ENCODE data around the gene TRRAP. TPM values are rescaled to one million over a fixed set of nuclear protein-coding genes. Genes with fewer than 3 reads are reported as not detected.

Gene TRRAP
- polyA plus RNA-seq, 1 donor from 2014 or later = 12.9 TPM

DNA sequence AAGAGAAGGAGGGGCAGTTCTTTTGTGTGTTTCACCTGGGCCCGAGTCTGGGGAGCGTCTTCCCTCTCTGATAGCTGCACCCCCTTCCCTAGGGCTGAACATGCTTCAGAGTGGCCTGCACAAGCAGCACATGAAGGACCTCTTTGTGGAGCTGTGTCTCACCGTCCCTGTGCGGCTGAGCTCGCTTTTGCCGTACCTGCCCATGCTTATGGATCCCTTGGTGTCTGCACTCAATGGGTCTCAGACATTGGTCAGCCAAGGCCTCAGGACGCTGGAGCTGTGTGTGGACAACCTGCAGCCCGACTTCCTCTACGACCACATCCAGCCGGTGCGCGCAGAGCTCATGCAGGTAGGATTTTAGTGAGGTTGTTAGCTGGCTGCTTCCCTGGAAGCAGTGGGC, 39.0 kb downstream of the TRRAP start:
- H3K79me2 ChIP-seq (replicated peaks; ENCODE audit: insufficient read depth, low read length) = no peaks in the 10 kb centered on the region
- H3K9ac ChIP-seq (ENCODE audit: low read length) = no peak overlapping the region
- no peaks in the 10 kb centered on the region for H4K20me1 ChIP-seq (ENCODE audit: insufficient read depth)
- H3K9me3 ChIP-seq (ENCODE audit: low read length) = no peaks in the 10 kb centered on the region
- no peak for TF ChIP-seq TAF1 (IDR thresholded peaks at IDR 0.05; ENCODE audit: low read depth)
- no peaks in the 10 kb centered on the region for H3F3A ChIP-seq (ENCODE audit: insufficient read depth, low read length, poor library complexity, severe bottlenecking)
- H2AFZ ChIP-seq (ENCODE audit: low read depth, low read length) = no peak overlapping the region
- no peak overlapping the region for H3K4me2 ChIP-seq (ENCODE audit: low read length)
- no peaks in the 10 kb centered on the region for H3K27me3 ChIP-seq (ENCODE audit: insufficient read depth, low read depth, low read length)
- H3K4me3 ChIP-seq (ENCODE audit: low read length) = no peak overlapping the region
- H3K27ac ChIP-seq (ENCODE audit: low read length) = no peak overlapping the region
- H3K36me3 ChIP-seq (ENCODE audit: insufficient read depth, low read length) = no peaks in the 10 kb centered on the region
- H3K9me2 ChIP-seq (ENCODE audit: insufficient read depth, low read length) = no peaks in the 10 kb centered on the region

DNA sequence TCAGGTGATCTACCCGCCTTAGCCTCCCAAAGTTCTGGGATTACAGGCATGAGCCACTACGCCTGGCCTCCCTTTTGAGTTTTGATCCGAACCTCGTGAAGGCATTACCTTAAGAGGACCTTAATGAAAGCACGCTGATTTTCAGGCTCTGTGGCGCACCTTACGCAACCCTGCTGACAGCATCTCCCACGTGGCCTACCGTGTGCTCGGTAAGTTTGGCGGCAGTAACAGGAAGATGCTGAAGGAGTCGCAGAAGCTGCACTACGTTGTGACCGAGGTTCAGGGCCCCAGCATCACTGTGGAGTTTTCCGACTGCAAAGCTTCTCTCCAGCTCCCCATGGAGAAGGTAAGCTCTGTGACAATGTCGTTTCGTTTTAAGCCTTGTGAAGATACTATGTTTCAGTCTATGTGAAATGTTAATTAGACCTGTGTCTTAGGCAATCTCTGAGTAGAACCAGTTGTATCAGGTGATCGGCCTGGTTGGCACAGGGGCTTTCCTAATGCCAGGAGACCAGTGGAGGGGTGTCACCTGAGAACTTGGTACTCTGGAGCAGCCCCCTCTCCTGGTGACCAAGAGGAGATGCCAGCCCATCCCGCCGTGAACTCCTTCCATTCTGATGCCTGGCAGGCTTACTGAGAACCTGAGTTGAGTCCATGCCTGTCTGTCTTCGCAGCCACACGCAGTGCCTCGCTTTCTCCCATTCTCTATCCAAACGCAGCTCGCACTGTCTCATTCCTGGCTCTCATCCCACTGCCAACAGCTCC, 43.5 kb downstream of the TRRAP start:
- no peak overlapping the region for H3K4me2 ChIP-seq (ENCODE audit: low read length)
- H4K20me1 ChIP-seq (ENCODE audit: insufficient read depth) = no peaks in the 10 kb centered on the region
- no peaks in the 10 kb centered on the region for H3K9me3 ChIP-seq (ENCODE audit: low read length)
- no peaks in the 10 kb centered on the region for H3F3A ChIP-seq (ENCODE audit: insufficient read depth, low read length, poor library complexity, severe bottlenecking)
- no peak overlapping the region for H3K9ac ChIP-seq (ENCODE audit: low read length)
- TF ChIP-seq, protein P1, sequence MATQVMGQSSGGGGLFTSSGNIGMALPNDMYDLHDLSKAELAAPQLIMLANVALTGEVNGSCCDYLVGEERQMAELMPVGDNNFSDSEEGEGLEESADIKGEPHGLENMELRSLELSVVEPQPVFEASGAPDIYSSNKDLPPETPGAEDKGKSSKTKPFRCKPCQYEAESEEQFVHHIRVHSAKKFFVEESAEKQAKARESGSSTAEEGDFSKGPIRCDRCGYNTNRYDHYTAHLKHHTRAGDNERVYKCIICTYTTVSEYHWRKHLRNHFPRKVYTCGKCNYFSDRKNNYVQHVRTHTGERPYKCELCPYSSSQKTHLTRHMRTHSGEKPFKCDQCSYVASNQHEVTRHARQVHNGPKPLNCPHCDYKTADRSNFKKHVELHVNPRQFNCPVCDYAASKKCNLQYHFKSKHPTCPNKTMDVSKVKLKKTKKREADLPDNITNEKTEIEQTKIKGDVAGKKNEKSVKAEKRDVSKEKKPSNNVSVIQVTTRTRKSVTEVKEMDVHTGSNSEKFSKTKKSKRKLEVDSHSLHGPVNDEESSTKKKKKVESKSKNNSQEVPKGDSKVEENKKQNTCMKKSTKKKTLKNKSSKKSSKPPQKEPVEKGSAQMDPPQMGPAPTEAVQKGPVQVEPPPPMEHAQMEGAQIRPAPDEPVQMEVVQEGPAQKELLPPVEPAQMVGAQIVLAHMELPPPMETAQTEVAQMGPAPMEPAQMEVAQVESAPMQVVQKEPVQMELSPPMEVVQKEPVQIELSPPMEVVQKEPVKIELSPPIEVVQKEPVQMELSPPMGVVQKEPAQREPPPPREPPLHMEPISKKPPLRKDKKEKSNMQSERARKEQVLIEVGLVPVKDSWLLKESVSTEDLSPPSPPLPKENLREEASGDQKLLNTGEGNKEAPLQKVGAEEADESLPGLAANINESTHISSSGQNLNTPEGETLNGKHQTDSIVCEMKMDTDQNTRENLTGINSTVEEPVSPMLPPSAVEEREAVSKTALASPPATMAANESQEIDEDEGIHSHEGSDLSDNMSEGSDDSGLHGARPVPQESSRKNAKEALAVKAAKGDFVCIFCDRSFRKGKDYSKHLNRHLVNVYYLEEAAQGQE (IDR thresholded peaks at IDR 0.05; ENCODE audit: borderline replicate concordance) = no peak
- TF ChIP-seq POLR2AphosphoS5 (IDR thresholded peaks at IDR 0.05) (no peak), MXI1 (conservative IDR thresholded peaks at IDR 0.05; ENCODE audit: poor library complexity, severe bottlenecking) (no peak)
- TF ChIP-seq, protein P2, sequence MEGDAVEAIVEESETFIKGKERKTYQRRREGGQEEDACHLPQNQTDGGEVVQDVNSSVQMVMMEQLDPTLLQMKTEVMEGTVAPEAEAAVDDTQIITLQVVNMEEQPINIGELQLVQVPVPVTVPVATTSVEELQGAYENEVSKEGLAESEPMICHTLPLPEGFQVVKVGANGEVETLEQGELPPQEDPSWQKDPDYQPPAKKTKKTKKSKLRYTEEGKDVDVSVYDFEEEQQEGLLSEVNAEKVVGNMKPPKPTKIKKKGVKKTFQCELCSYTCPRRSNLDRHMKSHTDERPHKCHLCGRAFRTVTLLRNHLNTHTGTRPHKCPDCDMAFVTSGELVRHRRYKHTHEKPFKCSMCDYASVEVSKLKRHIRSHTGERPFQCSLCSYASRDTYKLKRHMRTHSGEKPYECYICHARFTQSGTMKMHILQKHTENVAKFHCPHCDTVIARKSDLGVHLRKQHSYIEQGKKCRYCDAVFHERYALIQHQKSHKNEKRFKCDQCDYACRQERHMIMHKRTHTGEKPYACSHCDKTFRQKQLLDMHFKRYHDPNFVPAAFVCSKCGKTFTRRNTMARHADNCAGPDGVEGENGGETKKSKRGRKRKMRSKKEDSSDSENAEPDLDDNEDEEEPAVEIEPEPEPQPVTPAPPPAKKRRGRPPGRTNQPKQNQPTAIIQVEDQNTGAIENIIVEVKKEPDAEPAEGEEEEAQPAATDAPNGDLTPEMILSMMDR (IDR thresholded peaks at IDR 0.05; ENCODE audit: poor library complexity, severe bottlenecking) = no peak
- H3K36me3 ChIP-seq (ENCODE audit: insufficient read depth, low read length) = peaks cover 9% of the 10 kb centered on the region
- H3K4me3 ChIP-seq (ENCODE audit: low read length) = no peak overlapping the region
- H3K9me2 ChIP-seq (ENCODE audit: insufficient read depth, low read length) = no peaks in the 10 kb centered on the region
- H2AFZ ChIP-seq (ENCODE audit: low read depth, low read length) = no peak overlapping the region
- H3K79me2 ChIP-seq (replicated peaks; ENCODE audit: insufficient read depth, low read length) = no peaks in the 10 kb centered on the region
- H3K27ac ChIP-seq (ENCODE audit: low read length) = no peak overlapping the region
- no peaks in the 10 kb centered on the region for H3K27me3 ChIP-seq (ENCODE audit: insufficient read depth, low read depth, low read length)

DNA sequence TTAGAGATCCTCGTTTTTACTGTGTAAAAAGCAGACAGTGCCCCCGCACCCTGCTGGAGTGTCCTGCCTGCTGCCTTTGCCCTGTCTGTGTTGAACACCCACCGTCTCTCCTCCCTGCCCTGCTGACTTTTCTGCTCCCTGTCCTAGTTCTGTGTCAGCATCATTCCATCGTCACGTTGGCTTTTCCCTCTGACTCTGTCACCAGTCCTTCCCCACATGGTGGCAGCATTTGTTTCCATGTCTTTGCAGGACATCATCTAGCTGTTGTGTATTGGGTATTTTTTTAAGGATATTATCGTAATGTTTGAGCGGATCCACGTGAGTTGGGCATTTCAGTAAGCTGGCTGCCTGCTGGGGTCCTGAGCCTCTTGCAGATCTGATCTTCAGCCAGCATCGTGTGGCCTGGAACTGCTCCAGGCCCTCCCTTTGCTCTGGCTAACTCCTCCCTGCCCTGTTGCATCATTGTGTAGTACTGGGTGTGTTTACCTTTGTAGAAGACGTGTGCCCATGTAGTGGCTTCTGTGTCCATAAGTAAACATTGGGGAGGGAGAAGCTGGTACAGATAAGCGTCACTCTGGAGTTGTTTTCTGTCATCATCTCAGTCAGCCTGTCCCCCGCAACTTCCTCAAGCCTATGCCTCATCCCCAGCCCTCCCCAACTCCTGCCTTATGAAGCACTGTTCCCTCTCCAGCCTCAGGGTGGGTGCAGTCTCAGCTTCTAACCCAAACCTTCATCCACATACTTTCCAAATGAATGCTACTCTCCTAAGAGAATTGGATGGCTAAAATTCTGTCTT, 44.3 kb downstream of the TRRAP start:
- Histone ChIP-seq H3F3A (ENCODE audit: insufficient read depth, low read length, poor library complexity, severe bottlenecking) (no peaks in the 10 kb centered on the region), H3K27me3 (ENCODE audit: insufficient read depth, low read depth, low read length) (no peaks in the 10 kb centered on the region), H3K79me2 (replicated peaks; ENCODE audit: insufficient read depth, low read length) (no peaks in the 10 kb centered on the region), H4K20me1 (ENCODE audit: insufficient read depth) (no peaks in the 10 kb centered on the region), H2AFZ (ENCODE audit: low read depth, low read length) (no peak overlapping the region), H3K4me2 (ENCODE audit: low read length) (no peak overlapping the region), H3K36me3 (ENCODE audit: insufficient read depth, low read length) (peaks cover 9% of the 10 kb centered on the region), H3K4me3 (ENCODE audit: low read length) (no peak overlapping the region), H3K27ac (ENCODE audit: low read length) (no peak overlapping the region), H3K9me3 (ENCODE audit: low read length) (no peaks in the 10 kb centered on the region), H3K9me2 (ENCODE audit: insufficient read depth, low read length) (no peaks in the 10 kb centered on the region), H3K9ac (ENCODE audit: low read length) (no peak overlapping the region)
- TF ChIP-seq RAD21 (conservative IDR thresholded peaks at IDR 0.05) = no peak
- TF ChIP-seq, protein P1 (IDR thresholded peaks at IDR 0.05; ENCODE audit: borderline replicate concordance) = no peak
- TF ChIP-seq MXI1 (conservative IDR thresholded peaks at IDR 0.05; ENCODE audit: poor library complexity, severe bottlenecking) = no peak
- TF ChIP-seq EP300 (conservative IDR thresholded peaks at IDR 0.05; ENCODE audit: poor library complexity, severe bottlenecking) = no peak
- no peak for TF ChIP-seq EZH2 (IDR thresholded peaks at IDR 0.05; ENCODE audit: borderline replicate concordance, insufficient read depth, low read length, poor library complexity, severe bottlenecking)
- TF ChIP-seq SMC3 (conservative IDR thresholded peaks at IDR 0.05; ENCODE audit: poor library complexity) = no peak
- no peak for TF ChIP-seq POLR2AphosphoS5 (IDR thresholded peaks at IDR 0.05)
- no peak for TF ChIP-seq TAF1 (IDR thresholded peaks at IDR 0.05; ENCODE audit: low read depth)

All from neural cell (in vitro differentiated cells).